ENCODE results near the gene ZNF219.
A peak's percentile ranks its signal among the peaks of the same experiment; 100 is the strongest.

ZNF219 gene

GRCh38 chr14:21103411-21103709 is 4.9 kb upstream of the ZNF219 start:
- no peak for DNase-seq (ENCODE audit: low read depth)
- TF ChIP-seq CTCF (conservative IDR thresholded peaks at IDR 0.05; ENCODE audit: control insufficient read depth, insufficient read depth, low read depth, low read length): no peak
- H3K4me3 ChIP-seq (ENCODE audit: control insufficient read depth, low read depth, low read length): peak overlapping the region; percentile 67

- no peak for TF ChIP-seq CTCF (conservative IDR thresholded peaks at IDR 0.05; ENCODE audit: control insufficient read depth, insufficient read depth, low read depth, low read length)
- DNase-seq (ENCODE audit: low read depth): no peak
- peak overlapping the region; percentile 67 for H3K4me3 ChIP-seq (ENCODE audit: control insufficient read depth, low read depth, low read length)
Measured at GRCh38 chr14:21102521-21103410, 4.3 kb upstream of the ZNF219 start.

- H3K4me3 ChIP-seq (ENCODE audit: control insufficient read depth, low read depth, low read length): no peak overlapping the region
- DNase-seq (ENCODE audit: low read depth): no peak
- no peak for TF ChIP-seq CTCF (conservative IDR thresholded peaks at IDR 0.05; ENCODE audit: control insufficient read depth, insufficient read depth, low read depth, low read length)
Measured at GRCh38 chr14:21101802-21102413, 3.5 kb upstream of the ZNF219 start.

- TF ChIP-seq CTCF (conservative IDR thresholded peaks at IDR 0.05; ENCODE audit: control insufficient read depth, insufficient read depth, low read depth, low read length): no peak
- H3K4me3 ChIP-seq (ENCODE audit: control insufficient read depth, low read depth, low read length): no peak within 1 kb of the TSS
- DNase-seq (ENCODE audit: low read depth): no peak
Measured at GRCh38 chr14:21100931-21101330, 2.5 kb upstream of the ZNF219 start, which contains the start of gene TMEM253. Gene TMEM253, plus strand, starts transcription at chr14:21101066. Its CDS starts 278 bp downstream, at chr14:21101344.

- no peak for TF ChIP-seq CTCF (conservative IDR thresholded peaks at IDR 0.05; ENCODE audit: control insufficient read depth, insufficient read depth, low read depth, low read length)
- DNase-seq (ENCODE audit: low read depth): no peak
- H3K4me3 ChIP-seq (ENCODE audit: control insufficient read depth, low read depth, low read length): no peak overlapping the region
Measured at GRCh38 chr14:21099596-21099985, 1.1 kb upstream of the ZNF219 start.

GRCh38 chr14:21098892-21099595 is 589 bp upstream of the ZNF219 start:
- DNase-seq (ENCODE audit: low read depth): no peak
- no peak for TF ChIP-seq CTCF (conservative IDR thresholded peaks at IDR 0.05; ENCODE audit: control insufficient read depth, insufficient read depth, low read depth, low read length)
- H3K4me3 ChIP-seq (ENCODE audit: control insufficient read depth, low read depth, low read length): peak overlapping the region; percentile 74

All from fibroblast of mammary gland (primary cell).